Nephron (organoid): ENCODE data around the gene MEAF6.
"Not testable (repeated sequence)": the region's sequence is repeated elsewhere in the genome, so short reads cannot be mapped to it uniquely, and the experiment has no call there.

Experiments used
- H3K27ac Mint-ChIP-seq, 3 experiments: 2 replicates each; pipeline ENCODE4 v1.8.0; 2020; ENCODE audit warnings: mixed read lengths in 3 of 3, mild to moderate bottlenecking in 2 of 3, moderate library complexity in 1 of 3
- H3K27me3 Mint-ChIP-seq: 2 replicates; pipeline ENCODE4 v1.8.0; 2021; ENCODE audit warnings: low read depth, mild to moderate bottlenecking, moderate library complexity, mixed read lengths
- H3K36me3 Mint-ChIP-seq: 2 replicates; pipeline ENCODE4 v1.8.0; 2020; ENCODE audit warnings: low read depth, mixed read lengths
- H3K4me1 Mint-ChIP-seq: 2 replicates; pipeline ENCODE4 v1.8.0; 2020; ENCODE audit warnings: mixed read lengths
- H3K4me3 Mint-ChIP-seq, 3 experiments: 2 replicates each; pipeline ENCODE4 v1.8.0; 2020; ENCODE audit warnings: mild to moderate bottlenecking in 3 of 3, mixed read lengths in 3 of 3, moderate library complexity in 2 of 3
- H3K9me3 Mint-ChIP-seq: 2 replicates; pipeline ENCODE4 v1.8.0; 2020; ENCODE audit warnings: mixed read lengths
- CTCF ChIP-seq, 3 experiments: fragments of 200-600 bp; sonication (generic); IDR thresholded peaks; one replicate each; pipeline ENCODE4 v1.5.0; 2021; ENCODE audit warnings: antibody characterized with exemption in 3 of 3; ENCODE audit not compliant: unreplicated experiment in 3 of 3

Gene MEAF6

GRCh38 chr1:37537378-37537777 lies 22.8 kb upstream of the MEAF6 start:
- no peaks in the 10 kb centered on the region for H3K9me3 Mint-ChIP-seq
- H3K27me3 Mint-ChIP-seq: no peaks in the 10 kb centered on the region
- H3K4me3 Mint-ChIP-seq: no peak overlapping the region
- peaks cover 65% of the 10 kb centered on the region for H3K36me3 Mint-ChIP-seq
- no peaks in the 10 kb centered on the region for H3K4me1 Mint-ChIP-seq
- H3K27ac Mint-ChIP-seq: no peak overlapping the region
- TF ChIP-seq CTCF (IDR thresholded peaks at IDR 0.05; ENCODE audit: unreplicated experiment in 3 of 3): no peak

- H3K9me3 Mint-ChIP-seq: no peaks in the 10 kb centered on the region
- peaks cover 39% of the 10 kb centered on the region for H3K36me3 Mint-ChIP-seq
- no peaks in the 10 kb centered on the region for H3K27me3 Mint-ChIP-seq
- no peaks in the 10 kb centered on the region for H3K4me1 Mint-ChIP-seq
- no peak for TF ChIP-seq CTCF (IDR thresholded peaks at IDR 0.05; ENCODE audit: unreplicated experiment in 3 of 3)
- H3K4me3 Mint-ChIP-seq: no peak overlapping the region
- no peak overlapping the region for H3K27ac Mint-ChIP-seq
Observed at GRCh38 chr1:37533317-37534093, 18.9 kb upstream of the MEAF6 start.

- H3K36me3 Mint-ChIP-seq: peaks cover 31% of the 10 kb centered on the region
- not testable (repeated sequence) for H3K4me3 Mint-ChIP-seq, H3K4me1 Mint-ChIP-seq, H3K27me3 Mint-ChIP-seq, H3K27ac Mint-ChIP-seq, H3K9me3 Mint-ChIP-seq
Observed at GRCh38 chr1:37532418-37533156, 18.0 kb upstream of the MEAF6 start.

- H3K9me3 Mint-ChIP-seq, H3K27ac Mint-ChIP-seq, H3K4me3 Mint-ChIP-seq, H3K4me1 Mint-ChIP-seq, H3K27me3 Mint-ChIP-seq: not testable (repeated sequence)
- peaks cover 10% of the 10 kb centered on the region for H3K36me3 Mint-ChIP-seq
Observed at GRCh38 chr1:37529888-37530287, 15.3 kb upstream of the MEAF6 start.

GRCh38 chr1:37519613-37520012 lies 5.0 kb upstream of the MEAF6 start:
- Mint-ChIP-seq H3K4me3 (peak overlapping the region in 2 of 3 experiments; percentile 52 to 67), H3K27ac (no peak overlapping the region), H3K9me3 (no peaks in the 10 kb centered on the region), H3K27me3 (peaks cover 16% of the 10 kb centered on the region), H3K36me3 (no peaks in the 10 kb centered on the region), H3K4me1 (peaks cover 12% of the 10 kb centered on the region)
- TF ChIP-seq CTCF (IDR thresholded peaks at IDR 0.05; ENCODE audit: unreplicated experiment in 3 of 3): no peak

- H3K4me1 Mint-ChIP-seq: peaks cover 12% of the 10 kb centered on the region
- H3K9me3 Mint-ChIP-seq: not testable (repeated sequence)
- peak overlapping the region in 1 of 3 experiments; percentile 22 for H3K27ac Mint-ChIP-seq
Observed at GRCh38 chr1:37518929-37519328, 4.4 kb upstream of the MEAF6 start.

GRCh38 chr1:37518241-37518640 lies 3.7 kb upstream of the MEAF6 start:
- not testable (repeated sequence) for H3K36me3 Mint-ChIP-seq, H3K4me3 Mint-ChIP-seq
- H3K4me1 Mint-ChIP-seq: peaks cover 16% of the 10 kb centered on the region

More at GRCh38 chr1:37518929-37519328, 4.4 kb upstream of the MEAF6 start:
- H3K4me3 Mint-ChIP-seq: peak overlapping the region; percentile 52 to 67 (median 63)
- not testable (repeated sequence) for H3K36me3 Mint-ChIP-seq
- peaks cover 16% of the 10 kb centered on the region for H3K27me3 Mint-ChIP-seq

GRCh38 chr1:37517569-37517968 lies 3.0 kb upstream of the MEAF6 start:
- peak overlapping the region in 1 of 3 experiments; percentile 47 for H3K27ac Mint-ChIP-seq
- peaks cover 17% of the 10 kb centered on the region for H3K4me1 Mint-ChIP-seq
- TF ChIP-seq CTCF (IDR thresholded peaks at IDR 0.05; ENCODE audit: unreplicated experiment in 3 of 3): no peak
- peaks cover 16% of the 10 kb centered on the region for H3K27me3 Mint-ChIP-seq
- H3K9me3 Mint-ChIP-seq: no peaks in the 10 kb centered on the region
- peak overlapping the region; percentile 27 to 63 (median 61) for H3K4me3 Mint-ChIP-seq
- H3K36me3 Mint-ChIP-seq: peaks cover 4% of the 10 kb centered on the region

More at GRCh38 chr1:37518241-37518640, 3.7 kb upstream of the MEAF6 start:
- not testable (repeated sequence) for H3K27ac Mint-ChIP-seq, H3K9me3 Mint-ChIP-seq
- H3K27me3 Mint-ChIP-seq: peaks cover 16% of the 10 kb centered on the region
